SH-SY5Y (cell line): Measurements from ENCODE around the gene DNAJC3.

Experiments used
- GATA2 ChIP-seq: IDR thresholded peaks from 2 replicates; pipeline ENCODE4 v1.6.1; 2011; ENCODE audit warnings: mild to moderate bottlenecking, low read depth, low read length
- GATA3 ChIP-seq: IDR thresholded peaks from 2 replicates; pipeline ENCODE4 v1.6.1; 2011; ENCODE audit warnings: low read depth, mild to moderate bottlenecking, low read length, moderate library complexity

DNA sequence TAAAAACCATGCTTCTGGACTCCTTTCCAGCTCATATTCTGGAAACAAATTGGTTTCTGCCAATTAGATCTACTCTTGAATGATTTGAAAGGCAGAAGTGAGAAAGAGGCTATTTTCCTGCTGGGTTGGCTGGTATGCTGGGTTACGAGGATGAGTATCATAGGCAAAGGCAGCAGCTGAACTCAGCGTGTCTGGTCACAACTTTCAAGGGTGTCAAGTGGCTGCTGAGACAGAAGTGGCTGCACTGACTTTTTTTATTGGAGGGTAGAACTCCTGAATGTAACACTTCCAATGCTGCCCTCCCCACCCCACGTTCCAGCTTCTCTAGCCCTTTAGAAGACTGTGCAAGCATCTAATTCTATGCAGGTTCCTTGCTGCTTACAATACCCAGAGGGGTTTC lies 24.1 kb upstream of the DNAJC3 start:
- TF ChIP-seq GATA2 = no peak
- TF ChIP-seq GATA3 = no peak; the same call in 1 of the 2 replicates
